NCI-H2029 treated with DMSO at 0.1 percent for 48 hours (cell line): ENCODE data around the gene ALK.
"Not testable (repeated sequence)": the region's sequence is repeated elsewhere in the genome, so short reads cannot be mapped to it uniquely, and the experiment has no call there.

Source experiments
- DNase-seq: peaks from one replicate; lab custom pipeline; 2025; lab: John Stamatoyannopoulos, UW

The ALK gene

DNA sequence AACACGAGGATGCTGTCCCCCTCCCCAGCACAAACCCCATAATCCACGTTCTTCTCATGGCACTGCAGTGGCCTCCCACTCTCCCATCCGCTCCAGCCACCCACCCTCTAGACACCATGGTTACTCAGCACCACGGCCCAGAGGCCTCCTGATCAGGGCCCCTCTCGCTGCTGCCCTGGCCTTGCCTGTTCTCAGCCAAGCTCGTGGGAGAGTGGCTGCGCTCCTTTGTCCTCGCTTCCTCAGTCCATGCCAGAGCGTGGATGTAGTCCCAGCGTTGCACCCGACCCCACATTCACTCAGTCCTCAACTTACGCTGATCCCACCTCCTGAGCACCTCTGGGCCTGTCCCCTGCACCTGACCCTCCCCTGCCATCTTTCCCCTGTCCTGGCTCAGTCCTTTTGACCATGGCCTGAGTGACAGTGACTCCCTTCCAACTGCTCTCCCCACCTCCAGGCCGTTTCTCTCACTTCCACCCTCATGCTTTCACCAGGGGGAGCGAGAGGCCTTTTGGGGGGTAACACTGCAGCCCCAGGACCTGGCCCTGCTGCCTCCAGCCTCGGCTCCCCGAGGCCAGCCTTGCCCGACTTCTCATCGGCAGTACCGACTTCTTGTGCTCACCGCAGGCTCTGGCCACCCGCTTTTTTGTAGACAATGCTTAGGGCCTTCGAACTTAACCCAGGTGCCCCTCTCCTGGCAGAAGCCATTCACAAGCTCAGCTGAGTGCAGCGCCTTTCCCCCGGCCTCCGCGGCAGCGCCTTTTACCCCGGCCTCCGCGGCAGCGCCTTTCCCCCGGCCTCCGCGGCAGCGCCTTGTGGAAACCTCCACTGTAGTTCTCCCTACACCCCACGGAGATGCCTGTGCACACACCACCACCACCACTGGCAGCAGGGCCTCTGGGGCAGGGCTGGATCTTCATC lies 674.7 kb downstream of the ALK start:
- no peak for DNase-seq

DNA sequence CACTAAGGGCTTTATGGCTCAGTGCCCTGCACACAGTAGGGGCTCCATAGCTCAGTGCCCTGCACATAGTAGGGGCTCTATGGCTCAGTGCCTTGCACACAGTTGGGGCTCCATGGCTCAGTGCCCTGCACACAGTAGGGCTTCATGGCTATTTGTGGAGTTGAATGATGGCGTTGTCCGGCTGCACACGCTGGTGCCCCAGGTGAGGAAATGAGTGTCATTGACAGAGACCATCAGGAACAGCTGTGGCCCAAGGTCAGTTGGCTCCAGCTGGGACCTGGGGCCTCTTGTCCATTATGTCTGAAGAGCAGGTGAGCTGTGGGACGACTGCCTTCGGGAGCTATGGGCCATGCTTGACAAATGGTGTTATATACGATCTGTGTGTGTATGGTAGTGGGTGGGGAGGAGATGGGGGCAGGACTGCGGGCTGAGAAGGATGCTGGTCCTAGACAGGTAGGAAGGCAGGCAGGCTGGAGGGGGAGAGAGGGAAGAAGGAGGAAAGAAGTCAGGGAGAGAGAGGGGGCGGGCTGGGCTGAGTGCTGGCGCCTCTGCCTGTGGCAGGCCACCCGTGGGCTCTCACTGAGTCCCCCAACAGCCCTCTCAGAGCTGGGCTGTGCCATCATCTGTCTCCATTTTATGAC lies 675.5 kb downstream of the ALK start:
- no peak for DNase-seq

DNA sequence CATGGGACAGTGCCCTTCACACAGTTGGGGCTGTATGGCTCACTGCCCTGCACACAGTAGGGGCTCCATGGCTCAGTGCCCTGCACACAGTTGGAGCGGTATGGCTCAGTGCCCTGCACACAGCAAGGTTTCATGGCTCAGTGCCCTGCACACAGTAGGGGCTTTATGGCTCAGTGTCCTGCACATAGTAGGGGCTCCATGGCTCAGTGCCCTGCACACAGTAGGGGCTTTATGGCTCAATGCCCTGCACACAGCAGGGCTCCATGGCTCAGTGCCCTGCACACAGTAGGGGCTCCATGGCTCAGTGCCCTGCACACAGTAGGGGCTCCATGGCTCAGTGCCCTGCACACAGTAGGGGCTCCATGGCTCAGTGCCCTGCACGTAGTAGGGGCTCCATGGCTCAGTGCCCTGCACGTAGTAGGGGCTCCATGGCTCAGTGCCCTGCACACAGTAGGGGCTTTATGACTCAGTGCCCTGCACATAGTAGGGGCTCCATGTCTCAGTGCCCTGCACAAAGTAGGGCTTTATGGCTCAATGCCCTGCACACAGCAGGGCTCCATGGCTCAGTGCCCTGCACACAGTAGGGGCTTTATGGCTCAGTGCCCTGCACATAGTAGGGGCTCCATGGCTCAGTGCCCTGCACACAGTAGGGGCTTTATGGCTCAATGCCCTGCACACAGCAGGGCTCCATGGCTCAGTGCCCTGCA lies 676.2 kb downstream of the ALK start:
- DNase-seq, result not testable (repeated sequence)

DNA sequence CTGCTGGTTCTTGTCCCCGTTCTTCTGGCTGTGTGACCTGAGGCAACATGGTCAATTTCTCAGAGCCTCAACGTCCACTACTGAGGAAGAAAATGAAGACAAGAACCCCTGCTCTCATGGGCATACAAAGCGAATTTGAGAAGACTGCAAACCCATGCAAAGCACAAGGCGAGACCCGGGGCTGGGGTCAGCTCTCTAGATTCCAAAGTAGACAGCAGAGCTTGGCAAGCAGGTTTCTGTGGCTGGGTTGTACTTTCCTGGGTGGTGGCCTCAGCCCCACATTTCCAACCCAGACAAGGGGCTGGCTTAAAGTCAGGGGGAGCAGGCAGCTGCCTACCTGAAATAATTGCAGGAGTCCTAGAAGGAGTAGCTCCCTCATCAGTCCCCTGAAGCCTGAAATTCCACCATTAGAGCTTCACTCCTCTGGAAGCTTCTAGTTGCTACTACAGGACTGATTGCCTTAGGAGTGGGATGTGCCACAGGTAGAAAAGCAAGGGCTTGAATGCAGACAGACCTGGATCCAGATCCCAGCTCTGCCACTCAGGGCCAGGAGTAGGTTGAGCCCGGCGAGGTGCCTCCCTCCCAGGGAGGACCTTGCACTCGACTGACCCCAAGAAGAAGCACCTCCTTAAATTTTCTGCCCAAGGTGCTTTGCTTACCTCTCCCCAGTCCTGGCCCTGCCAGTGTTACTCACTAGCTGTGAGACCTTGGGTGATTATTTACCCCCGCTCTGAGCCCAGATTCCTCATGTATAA lies 678.6 kb downstream of the ALK start:
- DNase-seq, result no peak

DNA sequence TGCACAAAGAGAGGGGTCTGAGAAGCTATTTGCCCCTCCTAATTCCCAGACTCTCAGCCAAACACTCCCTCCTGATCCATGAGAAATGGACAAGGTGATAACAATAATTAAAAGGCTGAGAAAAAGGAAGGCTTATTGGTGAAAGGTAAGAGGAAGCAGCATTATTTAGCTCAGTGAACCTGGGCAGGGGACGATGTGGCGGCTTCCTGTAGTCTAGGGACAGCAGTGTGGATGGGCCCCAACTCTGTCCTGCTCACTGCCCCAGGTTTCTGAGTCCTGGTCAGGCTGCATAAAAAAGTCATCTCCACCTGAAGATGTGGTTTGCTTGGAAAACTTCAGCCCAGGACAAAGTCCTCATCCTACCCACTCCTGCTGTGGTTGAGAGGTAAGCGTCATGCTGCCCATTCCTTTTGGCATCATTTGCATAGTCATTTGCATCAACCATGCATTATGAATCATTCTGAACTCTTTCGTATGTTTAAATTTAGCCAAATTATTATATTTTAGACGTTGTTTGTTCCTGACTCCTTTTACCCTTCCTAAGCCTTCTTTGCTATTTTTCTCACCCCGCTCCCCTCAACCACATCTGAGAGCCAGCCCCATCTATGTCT lies 679.3 kb downstream of the ALK start:
- no peak for DNase-seq

DNA sequence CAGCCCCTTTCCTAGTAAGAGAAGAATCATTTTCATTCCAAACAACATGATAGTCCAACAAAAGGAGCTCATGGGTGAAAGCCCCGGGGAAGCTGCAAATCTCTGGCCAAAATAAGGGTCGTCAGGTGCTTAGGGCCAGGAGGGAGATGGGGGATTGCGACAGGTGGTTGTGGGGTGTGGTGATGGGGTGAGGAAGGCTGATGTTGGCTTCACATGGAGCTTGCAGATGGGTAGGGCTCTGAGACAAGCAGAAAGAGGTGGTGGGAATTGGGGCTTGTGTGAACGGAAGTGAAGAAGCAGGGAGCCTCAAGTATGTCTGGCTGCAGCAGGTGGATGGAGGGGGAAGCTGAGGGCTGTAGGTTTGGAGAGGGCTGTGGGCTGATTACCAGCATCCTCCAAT lies 680.0 kb downstream of the ALK start:
- DNase-seq, result no peak

DNA sequence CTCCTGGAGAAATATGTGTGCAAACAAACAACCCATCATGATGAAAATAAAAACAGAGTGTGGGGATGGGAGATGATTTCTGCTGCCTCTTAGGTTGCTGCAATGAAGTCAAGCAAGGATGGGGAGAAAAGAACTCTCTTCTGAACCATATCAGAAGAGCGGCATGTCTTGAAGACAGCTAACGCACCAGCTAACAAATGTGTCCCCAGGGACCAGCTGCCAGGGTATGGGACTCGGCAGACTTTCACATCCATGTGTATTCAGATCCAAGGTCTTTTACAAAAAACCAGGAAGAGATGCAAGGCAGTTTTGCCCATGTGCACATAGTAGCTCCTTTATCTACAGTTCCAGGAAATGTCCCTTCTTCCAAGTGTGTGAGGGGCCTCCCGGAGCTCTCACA lies 680.8 kb downstream of the ALK start:
- no peak for DNase-seq

DNA sequence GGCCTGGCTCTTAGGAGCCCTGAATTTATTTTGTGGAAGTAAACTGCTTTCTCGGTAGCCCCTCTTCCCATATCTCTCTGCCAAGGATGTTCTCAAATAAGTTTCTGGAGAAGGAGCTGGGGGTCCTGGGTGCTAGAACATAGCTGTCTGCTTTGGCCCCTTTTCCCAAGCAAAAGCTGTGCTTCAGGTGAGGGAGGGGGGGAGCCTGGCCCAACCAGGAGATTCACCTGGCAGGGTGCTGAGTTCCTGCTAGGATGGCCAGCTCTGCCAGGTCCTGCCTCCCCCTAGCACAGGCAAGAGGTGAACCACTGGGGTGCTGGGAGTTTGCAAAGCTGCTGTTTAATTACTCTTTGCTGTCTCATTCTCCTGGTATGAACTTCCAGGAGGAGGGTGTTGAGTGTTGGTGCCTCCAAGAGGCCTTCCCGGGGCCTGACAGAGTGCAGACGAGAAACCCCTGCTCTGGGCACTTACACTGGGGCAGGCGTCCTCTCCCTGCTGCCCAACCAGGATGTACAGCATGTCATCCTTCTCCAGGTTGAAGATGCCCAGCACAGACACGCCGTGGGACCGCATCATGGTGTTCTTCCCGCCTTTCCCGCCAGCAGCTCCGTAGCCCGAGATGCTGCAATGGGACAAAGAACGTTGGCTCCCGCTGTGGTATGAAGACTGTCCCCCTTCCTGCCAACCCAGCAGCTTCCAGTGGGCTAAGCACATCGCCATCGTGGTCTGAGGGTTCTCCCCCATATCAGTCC lies 682.0 kb downstream of the ALK start:
- DNase-seq, result no peak

DNA sequence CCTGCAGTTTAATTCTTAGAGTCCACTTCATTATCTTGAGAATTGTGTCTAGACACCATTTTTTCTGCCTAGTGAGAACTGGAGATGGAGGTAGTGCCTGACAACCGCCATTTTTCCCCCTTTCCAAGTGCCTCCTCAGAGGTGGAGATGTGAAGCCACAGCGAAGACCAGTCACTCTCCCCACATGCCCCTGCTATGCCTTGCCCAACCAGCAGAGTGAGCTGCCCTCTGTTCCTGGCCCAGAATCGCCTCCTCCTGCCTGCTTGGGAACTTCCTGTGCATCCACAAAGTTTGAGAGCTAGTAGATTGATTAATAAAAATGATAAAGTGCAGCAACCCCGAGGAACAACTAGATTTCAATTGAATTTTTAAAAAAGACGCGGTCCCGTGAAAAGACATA lies 682.9 kb downstream of the ALK start:
- DNase-seq, result no peak

DNA sequence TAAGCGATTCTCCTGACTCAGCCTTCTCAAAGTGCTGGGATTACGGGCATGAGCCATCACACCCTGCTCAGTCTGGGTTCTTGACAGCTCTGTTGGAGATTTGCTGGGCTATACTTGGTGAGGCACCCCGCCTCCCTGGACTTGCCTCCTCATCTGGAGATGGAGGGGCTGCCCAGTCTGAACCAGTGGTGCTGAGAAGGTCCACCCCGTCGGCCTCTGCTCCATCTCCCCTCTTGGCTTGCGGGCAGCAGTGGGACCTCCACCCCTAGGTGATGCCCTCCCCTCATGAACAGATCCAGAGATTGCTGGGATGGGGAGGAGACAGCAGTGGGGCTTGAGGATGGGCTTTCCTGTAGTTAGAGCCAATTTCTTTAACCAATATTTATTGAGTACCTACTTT lies 685.3 kb downstream of the ALK start:
- DNase-seq, result no peak

DNA sequence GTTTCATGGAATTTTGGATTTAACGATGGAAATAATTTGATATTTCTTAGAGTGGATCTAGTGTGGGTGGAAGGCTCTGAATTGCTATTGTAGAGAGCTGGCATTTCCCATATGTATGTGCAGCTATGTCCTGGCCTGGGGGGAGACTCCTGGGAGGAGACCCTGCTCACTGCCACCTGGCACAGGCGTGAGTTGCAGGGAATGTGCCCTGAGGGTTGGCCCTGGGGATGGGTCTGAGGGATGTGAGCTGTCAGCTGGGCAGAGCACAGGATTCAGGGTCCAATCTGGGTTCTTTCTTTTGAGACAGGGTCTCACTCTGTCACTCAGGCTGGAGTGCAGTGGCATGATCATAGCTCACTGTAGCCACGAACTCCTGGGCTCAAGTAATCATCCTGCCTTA lies 686.0 kb downstream of the ALK start:
- no peak for DNase-seq

DNA sequence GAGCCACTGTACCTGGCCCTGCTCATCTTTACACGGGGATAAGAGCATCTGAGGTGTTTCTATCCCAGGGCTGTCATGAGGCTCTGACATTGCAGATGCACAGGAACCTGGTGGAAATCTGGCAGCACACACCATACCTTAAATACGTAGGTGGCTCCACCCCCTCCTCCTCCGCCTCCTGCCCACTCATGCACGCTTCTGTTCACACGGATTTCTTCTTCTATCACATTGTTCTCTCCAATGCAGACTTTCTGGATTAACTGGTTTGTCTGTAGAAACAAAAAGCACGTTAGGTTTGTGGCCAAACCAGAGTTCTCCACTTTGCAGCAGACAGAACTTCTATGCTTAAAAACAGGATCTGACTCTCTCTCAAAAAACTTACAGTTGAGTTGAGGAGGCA lies 688.0 kb downstream of the ALK start:
- DNase-seq, result peak; percentile 3

DNA sequence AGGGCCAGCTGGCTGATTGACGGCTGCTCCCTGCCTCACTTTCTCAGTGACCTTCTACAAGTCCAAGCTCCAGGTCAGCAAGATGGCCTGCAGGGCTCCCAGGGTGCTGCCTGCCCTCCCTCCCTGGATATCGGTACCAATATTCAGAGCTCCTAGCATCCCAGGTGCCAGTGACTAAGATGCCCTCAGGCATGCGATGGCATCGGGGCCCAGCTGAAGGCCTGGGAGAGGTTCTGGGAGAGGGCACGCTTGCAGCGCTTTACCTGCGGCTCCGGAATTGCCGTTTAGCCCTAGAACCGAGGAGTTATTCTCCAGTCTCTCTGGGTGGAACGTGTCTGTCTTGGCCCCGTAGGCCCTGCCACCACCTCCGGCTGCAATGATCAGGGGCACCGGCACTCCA lies 689.3 kb downstream of the ALK start:
- DNase-seq, result no peak

DNA sequence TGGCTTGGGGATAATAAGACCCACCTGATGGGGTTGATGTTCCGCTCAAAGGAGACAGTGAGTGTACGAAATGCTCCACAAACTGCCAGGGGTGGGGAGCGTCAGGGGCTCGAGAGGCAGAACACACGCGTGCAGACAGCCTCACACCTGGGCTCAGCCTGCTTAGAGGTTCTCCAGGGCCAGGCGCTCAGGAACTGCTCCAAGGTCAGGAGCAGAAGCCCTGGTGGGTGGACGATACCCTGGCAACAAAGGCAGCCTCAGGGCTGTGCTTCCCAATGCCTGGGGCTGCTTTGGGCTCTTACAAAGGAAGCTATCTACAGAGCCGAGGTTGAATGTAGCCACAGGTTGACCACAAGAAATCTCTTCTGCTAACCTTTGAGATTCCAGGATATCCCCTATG lies 691.7 kb downstream of the ALK start:
- no peak for DNase-seq

DNA sequence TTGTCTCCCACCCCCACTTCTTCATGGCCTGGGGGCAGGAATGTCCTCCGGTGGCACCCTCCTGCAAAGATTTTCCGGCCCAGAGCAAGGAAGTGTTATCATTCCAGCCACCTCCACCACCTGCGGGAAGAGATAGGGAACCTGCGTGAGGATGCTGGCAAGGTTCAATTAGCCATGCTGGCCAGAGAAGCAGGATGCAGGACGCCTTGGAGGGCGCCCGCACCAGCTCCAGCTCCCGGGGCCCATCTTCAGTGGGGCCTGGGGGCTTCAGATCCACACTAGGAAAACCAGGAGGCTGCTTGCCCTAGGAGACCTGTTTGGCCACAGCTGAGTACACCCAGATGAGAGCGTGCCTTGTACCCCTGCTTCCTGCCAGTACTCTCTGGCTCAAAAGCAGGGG lies 692.4 kb downstream of the ALK start:
- no peak for DNase-seq

DNA sequence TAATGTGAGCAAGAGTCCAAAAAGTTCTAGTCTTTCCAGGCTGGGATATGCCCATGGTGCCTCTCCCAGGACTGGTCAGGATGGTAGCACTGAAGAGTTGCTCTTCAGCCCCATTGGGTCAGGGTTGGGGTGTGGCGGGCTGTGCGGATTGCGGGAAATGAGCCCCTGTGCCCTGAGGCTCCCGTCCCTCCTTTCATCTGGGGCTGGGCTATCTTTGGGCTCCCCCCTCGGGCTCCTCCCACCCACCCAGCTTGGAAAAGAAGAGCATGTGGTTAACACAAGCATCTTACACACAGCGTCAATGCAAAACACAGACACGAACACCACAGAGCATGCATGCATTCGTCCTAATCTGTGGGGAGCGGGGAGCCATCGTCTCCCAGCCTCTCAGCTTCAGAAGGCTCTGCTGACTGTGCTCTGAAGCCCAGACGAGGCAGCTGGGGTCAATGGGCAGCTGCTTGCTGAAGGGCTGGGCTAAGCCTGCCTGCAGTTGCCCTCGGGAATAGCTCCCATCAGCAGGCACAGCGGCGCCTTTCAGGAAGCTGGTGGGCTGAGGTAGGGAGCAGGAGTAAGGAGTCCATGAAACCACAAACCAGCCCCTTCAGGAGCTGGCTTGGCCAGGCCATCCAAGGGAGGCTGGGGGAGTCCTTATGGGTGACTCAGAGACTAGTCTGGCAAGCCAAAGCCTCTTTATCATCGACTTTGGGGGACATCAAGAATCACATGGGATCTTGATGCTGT lies 693.3 kb downstream of the ALK start:
- no peak for DNase-seq

DNA sequence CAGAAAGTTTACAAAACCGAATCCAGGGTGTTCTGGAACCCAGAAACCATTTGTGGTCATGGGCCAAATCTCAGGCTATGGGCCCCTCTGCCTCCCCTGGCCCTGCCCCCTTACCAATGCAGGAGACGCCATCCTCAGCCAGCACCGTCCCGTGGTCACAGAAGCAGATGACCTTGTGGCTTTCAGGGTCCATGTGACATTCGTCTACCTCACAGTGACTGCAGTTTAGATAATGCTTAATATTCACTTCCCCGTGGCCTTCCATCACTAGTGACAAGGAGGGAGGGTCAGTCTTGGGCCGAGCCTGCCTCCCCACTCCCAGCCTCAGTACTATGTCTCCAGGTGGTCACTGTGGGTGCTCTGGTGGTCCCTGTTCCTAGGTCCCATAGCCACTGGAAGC lies 694.6 kb downstream of the ALK start:
- no peak for DNase-seq

DNA sequence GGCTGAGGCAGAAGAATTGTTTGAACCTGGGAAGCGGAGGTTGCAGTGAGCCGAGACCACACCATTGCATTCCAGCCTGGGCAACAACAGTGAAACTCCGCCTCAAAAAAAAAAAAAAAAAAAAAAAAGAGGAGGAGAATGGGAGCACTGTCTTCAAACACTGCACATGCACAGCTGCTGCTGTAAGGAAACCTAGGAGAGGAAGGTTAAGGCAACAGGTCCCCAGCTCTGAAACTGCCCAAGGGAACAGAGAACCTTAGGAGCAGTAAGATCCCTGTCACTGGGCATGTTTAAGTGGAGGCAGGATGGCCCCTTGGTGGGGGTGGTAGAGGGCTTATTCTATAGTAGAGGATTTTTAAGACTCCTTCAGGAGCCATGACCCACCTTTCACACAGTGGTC lies 695.0 kb downstream of the ALK start:
- DNase-seq, result no peak

DNA sequence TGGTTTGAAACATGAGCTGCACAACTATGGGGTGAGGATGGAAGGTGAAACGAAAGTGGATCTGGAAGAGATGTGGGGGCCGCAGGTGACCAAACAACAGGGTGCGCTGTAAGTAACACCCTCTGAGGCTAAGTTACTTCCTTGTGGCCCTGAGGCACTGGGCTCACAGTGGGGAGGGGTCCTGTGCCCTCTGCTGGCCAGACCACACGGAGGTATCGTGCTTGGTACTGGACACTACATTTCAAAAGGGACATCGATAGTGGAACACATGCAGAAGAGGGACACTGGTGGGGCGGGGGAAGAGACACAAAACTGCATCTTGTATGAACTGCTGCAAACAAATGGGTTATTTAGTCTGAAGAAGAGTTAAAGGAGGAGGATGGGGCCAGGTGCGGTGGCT lies 695.6 kb downstream of the ALK start:
- no peak for DNase-seq
